HepG2 (cell line): ENCODE data around the gene TMEM233. TPM values are rescaled to one million over a fixed set of nuclear protein-coding genes. Genes with fewer than 3 reads are reported as not detected.

Experiments
- ATAC-seq: fragments of 200-7000 bp; cut with Tn5 transposase; 3 replicates; pipeline ENCODE4 v1.9.1; 2020; ENCODE audit warnings: mild to moderate bottlenecking, moderate library complexity
- BruUV-seq: library from RNA; stranded (reverse); fragments of 400-500 nt; replicated peaks from 2 replicates; lab custom pipeline; 2021; lab: Mats Ljungman, UMichigan
- CTCF ChIA-PET: fragments of 300-600 bp; formaldehyde crosslinking; extraction: SDS; loops from one replicate; lab custom pipeline; 2021; ENCODE audit warnings: low total read pairs, inconsistent platforms, low intra/inter-chr PET ratio; lab: Yijun Ruan, JAX
- POLR2A ChIA-PET: fragments of 350-600 bp; sonication (Branson Sonifier 250); formaldehyde crosslinking; loops from one replicate; lab custom pipeline; 2020; ENCODE audit warnings: antibody characterized with exemption, inconsistent platforms; lab: Yijun Ruan, JAX
- DNase-seq: peaks from one replicate; pipeline ENCODE4 v3.0.0-alpha.2; 2015; ENCODE audit warnings: low spot score
- FAIRE-seq: peaks from 3 replicates; lab custom pipeline; 2011; peaks lifted over from hg19 to GRCh38; lab: Jason Lieb, UNC
- H2AFZ ChIP-seq: one replicate; pipeline ENCODE4 v1.6.1; 2011; ENCODE audit warnings: low read length, inconsistent platforms
- H3K27ac ChIP-seq: fragments of 300-600 bp; 3 replicates; pipeline ENCODE4 v1.8.0; 2011; ENCODE audit warnings: mixed run types, mild to moderate bottlenecking, mixed read lengths, low read length, inconsistent platforms; ENCODE audit not compliant: insufficient read depth; ENCODE audit errors: extremely low read length
- H3K27me3 ChIP-seq, 2 experiments: fragments of 200-600 bp in 1 of 2; 2 replicates in 1 of 2; 3 replicates in 1 of 2; pipeline versions ENCODE4 v1.6.0 to v1.8.0; 2011; ENCODE audit warnings: low read length in 2 of 2, mild to moderate bottlenecking in 2 of 2, moderate library complexity in 2 of 2, inconsistent platforms in 1 of 2; ENCODE audit not compliant: insufficient read depth in 2 of 2, control insufficient read depth in 1 of 2
- H3K36me3 ChIP-seq, 2 experiments: fragments of 200-600 bp in 1 of 2; replicated peaks in 1 of 2; 2 replicates in 1 of 2; 3 replicates in 1 of 2; pipeline versions ENCODE4 v1.5.1 to v1.8.0; 2011; ENCODE audit warnings: low read length in 2 of 2, inconsistent platforms in 1 of 2; ENCODE audit not compliant: insufficient read depth in 2 of 2, control insufficient read depth in 1 of 2
- H3K4me1 ChIP-seq: 2 replicates; pipeline ENCODE4 v1.5.1; 2012; ENCODE audit warnings: low read length, inconsistent platforms; ENCODE audit not compliant: insufficient read depth
- H3K4me2 ChIP-seq: 2 replicates; pipeline ENCODE4 v1.6.0; 2011; ENCODE audit warnings: low read depth, low read length, inconsistent platforms
- H3K4me3 ChIP-seq, 3 experiments: fragments of 200-600 bp in 1 of 3; sonication (generic), shearing (Covaris generic) in 1 of 3; replicated peaks in 1 of 3; 2 replicates each; pipeline ENCODE4 v1.5.1; 2011 to 2016; ENCODE audit warnings: low read length in 3 of 3, inconsistent platforms in 2 of 3, low read depth in 2 of 3, mild to moderate bottlenecking in 2 of 3, control low read depth in 1 of 3, mixed read lengths in 1 of 3; ENCODE audit not compliant: insufficient read depth in 1 of 3
- H3K79me2 ChIP-seq: one replicate; pipeline ENCODE4 v1.6.1; 2011; ENCODE audit warnings: low read length, inconsistent platforms; ENCODE audit not compliant: insufficient read depth
- H3K9ac ChIP-seq: 2 replicates; pipeline ENCODE4 v1.6.0; 2011; ENCODE audit warnings: mild to moderate bottlenecking, low read depth, low read length, inconsistent platforms; ENCODE audit not compliant: insufficient read depth
- H3K9me3 ChIP-seq: 2 replicates; pipeline ENCODE4 v1.5.1; 2012; ENCODE audit warnings: mild to moderate bottlenecking, low read length
- H4K20me1 ChIP-seq: 2 replicates; pipeline ENCODE4 v1.6.0; 2011; ENCODE audit warnings: inconsistent platforms, mild to moderate bottlenecking, low read length, moderate library complexity; ENCODE audit not compliant: insufficient read depth
- AHDC1 ChIP-seq: sonication (generic); formaldehyde crosslinking; IDR thresholded peaks from 2 replicates; pipeline ENCODE4 v1.5.1; 2020; ENCODE audit warnings: mild to moderate bottlenecking, missing genetic modification reagents, borderline replicate concordance
- KIAA2018 ChIP-seq: sonication (generic); formaldehyde crosslinking; IDR thresholded peaks from 2 replicates; pipeline ENCODE4 v1.5.0; 2020; ENCODE audit warnings: mild to moderate bottlenecking, missing genetic modification reagents, borderline replicate concordance
- POLR2AphosphoS5 ChIP-seq: IDR thresholded peaks from 2 replicates; pipeline ENCODE4 v1.6.1; 2012; ENCODE audit warnings: low read depth, low read length
- POLR2G ChIP-seq: fragments of 200-400 bp; formaldehyde crosslinking; IDR thresholded peaks from 2 replicates; pipeline ENCODE4 v1.6.1; 2018; ENCODE audit warnings: mild to moderate bottlenecking, low read depth, low read length, moderate library complexity
- TOE1 ChIP-seq: sonication (generic); formaldehyde crosslinking; IDR thresholded peaks from 2 replicates; pipeline ENCODE4 v1.4.0; 2020; ENCODE audit warnings: mild to moderate bottlenecking, missing genetic modification reagents
- ZNF746 ChIP-seq: sonication (generic); formaldehyde crosslinking; IDR thresholded peaks from 2 replicates; pipeline ENCODE4 v1.8.0; 2022; ENCODE audit warnings: mild to moderate bottlenecking, missing genetic modification reagents
- ZNF777 ChIP-seq: sonication (generic); formaldehyde crosslinking; IDR thresholded peaks from 2 replicates; pipeline ENCODE4 v1.4.0; 2020; ENCODE audit warnings: missing genetic modification reagents
- ZSCAN21 ChIP-seq: sonication (generic); formaldehyde crosslinking; IDR thresholded peaks from 2 replicates; pipeline ENCODE4 v1.8.0; 2022; ENCODE audit warnings: mild to moderate bottlenecking, missing genetic modification reagents, moderate library complexity, borderline replicate concordance
- WGBS: methylation state at CpG from one replicate; pipeline ENCODE4 v1.1.6; 2017; ENCODE audit warnings: low lambda C conversion rate; 5-methylcytosine and 5-hydroxymethylcytosine counted together
- in situ Hi-C: cut with HindIII; loops from 2 replicates; pipeline ENCODE4 v1.10.0; 2017; ENCODE audit warnings: low pct_unique_long_range_greater_than_20kb; ENCODE audit not compliant: extremely low pct_ligation_motif_present
- intact Hi-C: fragments of 100-400 bp; cut with micrococcal nuclease; formaldehyde crosslinking; loops from one replicate; pipeline ENCODE4 v1.10.0; 2022; ENCODE audit not compliant: unreplicated experiment
- polyA plus RNA-seq, 8 experiments: library from polyadenylated mRNA; depleted of rRNA in 3 of 8; stranded (reverse) in 7 of 8; unstranded in 1 of 8; fragments of >200 nt; fragmentation: Illumina TruSeq in 4 of 8; extraction: Trizol in 4 of 8; gene quantifications; 2 replicates each; pipeline versions ENCODE4 v1.2.1 to v1.2.3, GENCODE V29; 2011 to 2016; ENCODE audit warnings: low read depth in 4 of 8, missing spikeins in 1 of 8, mixed read lengths in 1 of 8; ENCODE audit not compliant: insufficient read depth in 1 of 8
- total RNA-seq, 5 experiments: library from RNA; depleted of rRNA; stranded (reverse); fragments of >200 nt; fragmentation: Illumina TruSeq; extraction: Trizol; gene quantifications; 2 replicates each; pipeline ENCODE4 v1.2.3, GENCODE V29; 2016; ENCODE audit warnings: low read depth in 1 of 5

TMEM233 gene
- total and polyA plus RNA-seq, 2 of the 13 experiments (the other 11 are each of a cell fraction or from before 2014, with no cell fraction given): 0.03 TPM; not detected in 1

GRCh38 chr12:119603767-119604166 lies 10.2 kb downstream of the TMEM233 start:
- H3K27ac ChIP-seq: no peak overlapping the region
- BruUV-seq: no TSS peak
- H3K4me3 ChIP-seq: no peak overlapping the region
- H3K4me1 ChIP-seq: no peaks in the 10 kb centered on the region
- H3K36me3 ChIP-seq: no peaks in the 10 kb centered on the region
- no peak for FAIRE-seq
- POLR2A ChIA-PET: no interaction called here
- CTCF ChIA-PET: no interaction called here
- H3K79me2 ChIP-seq: no peaks in the 10 kb centered on the region
- DNase-seq: no peak
- H3K9me3 ChIP-seq: no peaks in the 10 kb centered on the region
- H4K20me1 ChIP-seq: no peaks in the 10 kb centered on the region
- H3K9ac ChIP-seq: no peak overlapping the region
- intact Hi-C loops: no loop called here
- in situ Hi-C loops: no loop called here
- H2AFZ ChIP-seq: no peak overlapping the region
- H3K4me2 ChIP-seq: no peak overlapping the region
- H3K27me3 ChIP-seq: no peaks in the 10 kb centered on the region
- no peak for ATAC-seq
- 0% methylated on average over 2 of the region's 2 CpGs for WGBS
- no peak for TF ChIP-seq POLR2AphosphoS5
- TF ChIP-seq POLR2G: no peak
- no peak for TF ChIP-seq ZSCAN21 (CRISPR knock-in tag)
- TF ChIP-seq TOE1 (CRISPR knock-in tag): no peak
- TF ChIP-seq AHDC1 (CRISPR knock-in tag): no peak
- no peak for TF ChIP-seq ZNF746 (CRISPR knock-in tag)
- no peak for TF ChIP-seq KIAA2018 (CRISPR knock-in tag)
- TF ChIP-seq ZNF777 (CRISPR knock-in tag): no peak
